Mesendoderm (in vitro differentiated cells): ENCODE results near the gene CDK11B.
"Not testable (repeated sequence)": the region's sequence is repeated elsewhere in the genome, so short reads cannot be mapped to it uniquely, and the experiment has no call there.

Experiments used
- DNase-seq: peaks from one replicate; pipeline ENCODE4 v3.0.0; 2013
- H2AK5ac ChIP-seq: 2 replicates; pipeline ENCODE4 v1.6.1; 2013; ENCODE audit warnings: low read length, inconsistent platforms
- H2BK120ac ChIP-seq: 2 replicates; pipeline ENCODE4 v1.6.1; 2013; ENCODE audit warnings: low read depth, mild to moderate bottlenecking, low read length, moderate library complexity, mixed read lengths
- H2BK15ac ChIP-seq: replicated peaks from 2 replicates; pipeline ENCODE4 v1.6.1; 2013; ENCODE audit warnings: low read depth, mild to moderate bottlenecking, moderate library complexity
- H2BK5ac ChIP-seq: 2 replicates; pipeline ENCODE4 v1.6.1; 2013; ENCODE audit warnings: low read length, inconsistent platforms
- H3K18ac ChIP-seq: 2 replicates; pipeline ENCODE4 v1.6.1; 2013; ENCODE audit warnings: mild to moderate bottlenecking, low read length, mixed read lengths
- H3K23ac ChIP-seq: one replicate; pipeline ENCODE4 v1.6.1; 2013; ENCODE audit warnings: low read length
- H3K27ac ChIP-seq: 2 replicates; pipeline ENCODE4 v1.5.1; 2013; ENCODE audit warnings: low read depth, mild to moderate bottlenecking, inconsistent platforms, low read length, moderate library complexity
- H3K27me3 ChIP-seq: 2 replicates; pipeline ENCODE4 v1.6.1; 2013; ENCODE audit warnings: low read length, control low read depth, mild to moderate bottlenecking, inconsistent platforms; ENCODE audit not compliant: insufficient read depth, poor library complexity
- H3K36me3 ChIP-seq: 2 replicates; pipeline ENCODE4 v1.6.1; 2013; ENCODE audit warnings: low read length, inconsistent platforms; ENCODE audit not compliant: control insufficient read depth, insufficient read depth
- H3K4ac ChIP-seq: one replicate; pipeline ENCODE4 v1.6.1; 2013; ENCODE audit warnings: low read depth, mild to moderate bottlenecking, low read length, moderate library complexity
- H3K4me1 ChIP-seq: 2 replicates; pipeline ENCODE4 v1.6.1; 2013; ENCODE audit warnings: low read depth, low read length, inconsistent platforms; ENCODE audit not compliant: control insufficient read depth
- H3K4me2 ChIP-seq: 2 replicates; pipeline ENCODE4 v1.6.1; 2013; ENCODE audit warnings: low read length
- H3K4me3 ChIP-seq: 2 replicates; pipeline ENCODE4 v1.5.1; 2013; ENCODE audit warnings: mild to moderate bottlenecking, low read length
- H3K56ac ChIP-seq: one replicate; pipeline ENCODE4 v1.6.1; 2013; ENCODE audit warnings: low read length
- H3K79me1 ChIP-seq: 2 replicates; pipeline ENCODE4 v1.6.1; 2013; ENCODE audit warnings: low read length, inconsistent platforms
- H3K79me2 ChIP-seq: 2 replicates; pipeline ENCODE4 v1.6.1; 2013; ENCODE audit warnings: mild to moderate bottlenecking, low read length; ENCODE audit not compliant: control insufficient read depth, insufficient read depth
- H3K9ac ChIP-seq: 2 replicates; pipeline ENCODE4 v1.6.1; 2013; ENCODE audit warnings: low read length, inconsistent platforms
- H4K5ac ChIP-seq: one replicate; pipeline ENCODE4 v1.6.1; 2013; ENCODE audit warnings: low read length
- H4K8ac ChIP-seq: one replicate; pipeline ENCODE4 v1.6.1; 2013; ENCODE audit warnings: low read depth, mild to moderate bottlenecking, control low read depth, low read length, moderate library complexity
- WGBS: extraction: QIAGEN DNeasy Blood & Tissue Kit; methylation state at CpG from one replicate; pipeline ENCODE4 v1.1.7; 2013; ENCODE audit warnings: low lambda C conversion rate, missing lambda C conversion rate; ENCODE audit not compliant: insufficient coverage; ENCODE audit errors: extremely low coverage; 5-methylcytosine and 5-hydroxymethylcytosine counted together

The CDK11B gene

GRCh38 chr1:1703796-1704195, 45.0 kb upstream of the CDK11B start:
- Histone ChIP-seq H2AK5ac (no peak overlapping the region), H3K56ac (no peak overlapping the region), H3K18ac (no peak overlapping the region), H3K23ac (no peak overlapping the region), H3K4ac (no peak overlapping the region), H4K5ac (no peak overlapping the region), H3K36me3 (no peaks in the 10 kb centered on the region), H3K4me2 (no peak overlapping the region), H3K9ac (no peak overlapping the region), H3K79me2 (no peaks in the 10 kb centered on the region), H3K27ac (no peak overlapping the region), H2BK5ac (no peak overlapping the region), H4K8ac (no peak overlapping the region), H2BK120ac (no peak overlapping the region), H3K27me3 (no peaks in the 10 kb centered on the region), H3K4me1 (no peaks in the 10 kb centered on the region), H3K79me1 (no peaks in the 10 kb centered on the region), H2BK15ac (no peak overlapping the region), H3K4me3 (no peak overlapping the region)
- DNase-seq, result no peak
- WGBS, result no CpG with 5 or more reads among the region's 22 CpGs

- not testable (repeated sequence) for H3K56ac ChIP-seq, H4K8ac ChIP-seq, H3K27me3 ChIP-seq, H3K4me3 ChIP-seq, H3K27ac ChIP-seq, H2BK120ac ChIP-seq, H4K5ac ChIP-seq, H2AK5ac ChIP-seq, H3K4me2 ChIP-seq, DNase-seq, H3K79me2 ChIP-seq, H3K9ac ChIP-seq, H3K23ac ChIP-seq, H3K4ac ChIP-seq, H3K36me3 ChIP-seq, H3K79me1 ChIP-seq, H2BK15ac ChIP-seq, H3K4me1 ChIP-seq, H3K18ac ChIP-seq, H2BK5ac ChIP-seq
- no CpG with 5 or more reads among the region's 18 CpGs for WGBS
Observed at GRCh38 chr1:1702506-1702905, 43.7 kb upstream of the CDK11B start.

- not testable (repeated sequence) for H3K27me3 ChIP-seq, H2AK5ac ChIP-seq, H3K56ac ChIP-seq, H3K79me1 ChIP-seq, H4K8ac ChIP-seq, H2BK120ac ChIP-seq, DNase-seq, H2BK15ac ChIP-seq, H3K4ac ChIP-seq, H3K23ac ChIP-seq, H4K5ac ChIP-seq, H3K4me2 ChIP-seq, H3K18ac ChIP-seq, H2BK5ac ChIP-seq, H3K79me2 ChIP-seq, H3K9ac ChIP-seq, H3K27ac ChIP-seq, H3K4me1 ChIP-seq, H3K36me3 ChIP-seq, H3K4me3 ChIP-seq
- no CpG with 5 or more reads among the region's 33 CpGs for WGBS
Observed at GRCh38 chr1:1700557-1700956, 41.8 kb upstream of the CDK11B start.

GRCh38 chr1:1700067-1700466, 41.3 kb upstream of the CDK11B start:
- not testable (repeated sequence) for H3K23ac ChIP-seq, H2AK5ac ChIP-seq, H3K79me2 ChIP-seq, H3K18ac ChIP-seq, H3K27ac ChIP-seq, H2BK5ac ChIP-seq, H3K79me1 ChIP-seq, H3K27me3 ChIP-seq, H3K4me3 ChIP-seq, H3K4ac ChIP-seq, H4K5ac ChIP-seq, H4K8ac ChIP-seq, H2BK120ac ChIP-seq, H3K36me3 ChIP-seq, H3K56ac ChIP-seq, H3K9ac ChIP-seq, H3K4me2 ChIP-seq, H3K4me1 ChIP-seq, DNase-seq, H2BK15ac ChIP-seq
- WGBS, result no CpG with 5 or more reads among the region's 45 CpGs

GRCh38 chr1:1699061-1699460, 40.3 kb upstream of the CDK11B start:
- not testable (repeated sequence) for H3K9ac ChIP-seq, H3K4me2 ChIP-seq, H3K23ac ChIP-seq, H4K5ac ChIP-seq, H3K79me1 ChIP-seq, H4K8ac ChIP-seq, H2AK5ac ChIP-seq, H3K4me1 ChIP-seq, H3K56ac ChIP-seq, H3K27ac ChIP-seq, H3K4me3 ChIP-seq, H3K18ac ChIP-seq, H3K27me3 ChIP-seq, H2BK15ac ChIP-seq, H2BK120ac ChIP-seq, H3K4ac ChIP-seq, H3K36me3 ChIP-seq, H3K79me2 ChIP-seq, DNase-seq, H2BK5ac ChIP-seq
- WGBS, result no CpG with 5 or more reads among the region's 19 CpGs

GRCh38 chr1:1697358-1698183, 38.8 kb upstream of the CDK11B start:
- H3K4me3 ChIP-seq, H3K4me1 ChIP-seq, H3K27ac ChIP-seq, H3K27me3 ChIP-seq, H3K36me3 ChIP-seq, H3K56ac ChIP-seq, H3K79me1 ChIP-seq, DNase-seq, H3K4me2 ChIP-seq, H2BK5ac ChIP-seq, H4K8ac ChIP-seq, H3K9ac ChIP-seq, H2AK5ac ChIP-seq, H3K23ac ChIP-seq, H2BK120ac ChIP-seq, H3K4ac ChIP-seq, H2BK15ac ChIP-seq, H3K79me2 ChIP-seq, H4K5ac ChIP-seq, H3K18ac ChIP-seq: not testable (repeated sequence)
- no CpG with 5 or more reads among the region's 26 CpGs for WGBS
